Neuronal stem cell (in vitro differentiated cells): ENCODE data around the gene PPP1R2.

Source experiments
- DNase-seq: peaks from one replicate; pipeline ENCODE4 v3.0.0-alpha.2; 2013; ENCODE audit warnings: low spot score
- H2AFZ ChIP-seq: one replicate; pipeline ENCODE4 v1.6.1; 2013; ENCODE audit warnings: mild to moderate bottlenecking, low read length, inconsistent platforms
- H2AK5ac ChIP-seq: 2 replicates; pipeline ENCODE4 v1.6.1; 2013; ENCODE audit warnings: low read depth, mild to moderate bottlenecking, inconsistent platforms, low read length, moderate library complexity, mixed read lengths
- H2BK120ac ChIP-seq: 2 replicates; pipeline ENCODE4 v1.6.1; 2013; ENCODE audit warnings: low read depth, mild to moderate bottlenecking, inconsistent platforms, low read length, moderate library complexity, mixed read lengths
- H2BK12ac ChIP-seq: one replicate; pipeline ENCODE4 v1.6.1; 2013; ENCODE audit warnings: low read length, inconsistent platforms
- H2BK15ac ChIP-seq: 2 replicates; pipeline ENCODE4 v1.6.1; 2013; ENCODE audit warnings: mild to moderate bottlenecking, low read length, inconsistent platforms, mixed read lengths
- H2BK5ac ChIP-seq: one replicate; pipeline ENCODE4 v1.6.1; 2013; ENCODE audit warnings: inconsistent platforms, mild to moderate bottlenecking, low read length, moderate library complexity
- H3K14ac ChIP-seq: one replicate; pipeline ENCODE4 v1.6.1; 2013; ENCODE audit warnings: low read length, inconsistent platforms
- H3K18ac ChIP-seq: 2 replicates; pipeline ENCODE4 v1.6.1; 2013; ENCODE audit warnings: low read length, inconsistent platforms
- H3K23ac ChIP-seq: 2 replicates; pipeline ENCODE4 v1.6.1; 2013; ENCODE audit warnings: low read depth, mild to moderate bottlenecking, mixed read lengths, low read length, inconsistent platforms; ENCODE audit not compliant: poor library complexity
- H3K27ac ChIP-seq: replicated peaks from 3 replicates; pipeline ENCODE4 v1.5.1; 2013; ENCODE audit warnings: low read length, inconsistent platforms
- H3K27me3 ChIP-seq, 3 experiments: 2 replicates each; pipeline ENCODE4 v1.6.1; 2013; ENCODE audit warnings: low read length in 3 of 3, mild to moderate bottlenecking in 2 of 3, inconsistent platforms in 1 of 3, low read depth in 1 of 3, mixed read lengths in 1 of 3, moderate library complexity in 1 of 3; ENCODE audit not compliant: control insufficient read depth in 3 of 3, insufficient read depth in 3 of 3
- H3K36me3 ChIP-seq, 2 donors: replicated peaks in 1 of 2; 2 replicates each; pipeline ENCODE4 v1.6.1; 2013; ENCODE audit warnings: low read length in 2 of 2; ENCODE audit not compliant: control insufficient read depth in 2 of 2, insufficient read depth in 2 of 2
- H3K4ac ChIP-seq: 2 replicates; pipeline ENCODE4 v1.6.1; 2013; ENCODE audit warnings: inconsistent platforms, mild to moderate bottlenecking, low read length, moderate library complexity
- H3K4me1 ChIP-seq, 2 donors: 1 replicate in 1 of 2; 2 replicates in 1 of 2; pipeline ENCODE4 v1.6.1; 2013; ENCODE audit warnings: low read length in 2 of 2, low read depth in 1 of 2; ENCODE audit not compliant: control insufficient read depth in 2 of 2, insufficient read depth in 1 of 2
- H3K4me2 ChIP-seq: one replicate; pipeline ENCODE4 v1.6.1; 2013; ENCODE audit warnings: mild to moderate bottlenecking, low read length, inconsistent platforms; ENCODE audit not compliant: insufficient read depth, poor library complexity, severe bottlenecking
- H3K4me3 ChIP-seq, 2 donors: 2 replicates each; pipeline ENCODE4 v1.5.1; 2013; ENCODE audit warnings: low read length in 2 of 2, mild to moderate bottlenecking in 2 of 2, inconsistent platforms in 1 of 2, moderate library complexity in 1 of 2
- H3K79me1 ChIP-seq: one replicate; pipeline ENCODE4 v1.6.1; 2013; ENCODE audit warnings: low read depth, mild to moderate bottlenecking, inconsistent platforms, low read length, moderate library complexity
- H3K9ac ChIP-seq: one replicate; pipeline ENCODE4 v1.6.1; 2013; ENCODE audit warnings: mild to moderate bottlenecking, low read depth, low read length, inconsistent platforms; ENCODE audit not compliant: poor library complexity
- H3K9me3 ChIP-seq, 2 donors: replicated peaks in 1 of 2; 2 replicates each; pipeline versions ENCODE3 to v1.6.1; 2013; ENCODE audit warnings: low read length in 2 of 2, mild to moderate bottlenecking in 2 of 2, inconsistent platforms in 1 of 2, low read depth in 1 of 2, mixed read lengths in 1 of 2, moderate library complexity in 1 of 2; ENCODE audit not compliant: control insufficient read depth in 2 of 2, insufficient read depth in 1 of 2
- H4K8ac ChIP-seq: one replicate; pipeline ENCODE4 v1.6.1; 2013; ENCODE audit warnings: low read depth, mild to moderate bottlenecking, inconsistent platforms, low read length, moderate library complexity
- H4K91ac ChIP-seq: one replicate; pipeline ENCODE4 v1.6.1; 2013; ENCODE audit warnings: low read length, low read depth, mild to moderate bottlenecking, inconsistent platforms; ENCODE audit not compliant: poor library complexity
- WGBS, 2 donors: extraction: QIAGEN DNeasy Blood & Tissue Kit; methylation state at CpG; one replicate each; pipeline ENCODE4 v1.1.7; 2013; ENCODE audit warnings: missing lambda C conversion rate in 2 of 2, mixed read lengths in 1 of 2; ENCODE audit not compliant: insufficient read length in 2 of 2, insufficient replicate concordance in 1 of 2; ENCODE audit errors: extremely low coverage in 2 of 2; 5-methylcytosine and 5-hydroxymethylcytosine counted together

The PPP1R2 gene

DNA sequence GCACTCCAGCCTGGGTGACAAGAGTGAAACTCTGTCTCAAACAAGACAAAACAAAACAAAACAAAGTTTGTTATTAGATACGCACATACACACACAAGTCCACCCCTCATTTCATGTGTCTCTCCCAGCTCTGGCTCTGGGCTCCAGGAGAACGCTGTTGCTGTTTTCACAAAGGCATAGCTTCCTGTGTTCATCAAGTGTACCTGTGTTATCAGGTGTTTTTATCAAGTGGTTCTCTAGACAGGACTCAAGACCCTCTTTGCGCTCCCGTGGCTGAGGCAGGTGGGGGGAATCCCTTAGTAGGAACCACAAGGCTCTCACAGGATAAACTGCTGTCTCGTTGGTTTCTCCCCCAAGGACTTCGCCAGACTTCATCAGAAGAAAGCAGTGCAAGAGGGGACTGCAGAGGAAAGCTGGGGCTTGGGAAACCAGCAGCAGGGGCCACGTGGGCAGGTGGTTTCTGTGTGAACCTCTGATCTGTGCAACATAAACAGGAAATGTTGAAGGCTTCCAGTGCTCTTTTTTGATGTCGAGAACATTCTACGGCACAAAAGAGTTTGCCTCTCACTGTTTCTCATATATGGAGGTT, 6.9 kb upstream of the PPP1R2 start:
- no peak overlapping the region for H3K4ac ChIP-seq
- H3K27ac ChIP-seq = no peak overlapping the region
- H3K14ac ChIP-seq = no peak overlapping the region
- H3K4me2 ChIP-seq = no peak overlapping the region
- no peak for DNase-seq
- H2BK15ac ChIP-seq = no peak overlapping the region
- no peak overlapping the region for H3K4me3 ChIP-seq
- no peaks in the 10 kb centered on the region for H3K36me3 ChIP-seq
- H2BK12ac ChIP-seq = no peak overlapping the region
- peaks cover 2 to 7% of the 10 kb centered on the region in 2 donors for H3K4me1 ChIP-seq
- H3K9me3 ChIP-seq = no peaks in the 10 kb centered on the region
- no peak overlapping the region for H2AK5ac ChIP-seq
- peaks cover 0 to 20% (median 0%) of the 10 kb centered on the region in 3 experiments for H3K27me3 ChIP-seq
- no peak overlapping the region for H3K9ac ChIP-seq
- no peak overlapping the region for H2BK120ac ChIP-seq
- no CpG with 5 or more reads among the region's 9 CpGs for WGBS, 2 donors
- no peaks in the 10 kb centered on the region for H3K79me1 ChIP-seq
- H2BK5ac ChIP-seq = no peak overlapping the region
- H2AFZ ChIP-seq = no peak overlapping the region
- no peak overlapping the region for H3K23ac ChIP-seq
- H3K18ac ChIP-seq = no peak overlapping the region
- H4K8ac ChIP-seq = no peak overlapping the region
- H4K91ac ChIP-seq = no peak overlapping the region

DNA sequence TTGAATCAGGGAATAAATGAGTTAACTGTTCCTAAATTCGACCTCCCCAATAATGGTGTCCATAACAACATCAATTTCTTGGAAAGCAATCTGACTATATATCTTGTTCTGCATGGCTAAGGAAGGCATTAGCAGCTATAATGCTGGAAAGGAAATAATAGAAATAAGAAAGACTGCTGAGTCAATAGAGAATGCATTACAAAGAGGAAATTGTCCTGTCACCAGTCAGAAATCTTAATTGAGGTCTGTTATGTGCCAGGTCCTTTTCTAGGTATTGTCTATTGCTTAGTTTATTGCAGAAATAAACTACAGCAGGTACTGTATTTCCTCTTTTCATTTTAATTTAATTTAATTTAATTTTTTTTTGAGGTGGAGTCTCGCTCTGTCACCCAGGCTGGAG, 5.9 kb upstream of the PPP1R2 start:
- Histone ChIP-seq H4K8ac (no peak overlapping the region), H3K27ac (no peak overlapping the region), H3K4me1 (peaks cover 2 to 10% of the 10 kb centered on the region in 2 donors), H2BK12ac (no peak overlapping the region), H3K4me2 (no peak overlapping the region), H2BK120ac (no peak overlapping the region), H3K14ac (no peak overlapping the region), H2BK5ac (no peak overlapping the region), H3K9ac (no peak overlapping the region), H3K36me3 (no peaks in the 10 kb centered on the region), H3K18ac (no peak overlapping the region), H4K91ac (no peak overlapping the region), H3K9me3 (no peaks in the 10 kb centered on the region), H3K23ac (no peak overlapping the region), H3K4me3 (no peak overlapping the region), H3K4ac (no peak overlapping the region), H2BK15ac (no peak overlapping the region), H3K79me1 (no peaks in the 10 kb centered on the region), H2AK5ac (no peak overlapping the region), H3K27me3 (peaks cover 0 to 30% (median 6%) of the 10 kb centered on the region in 3 experiments), H2AFZ (no peak overlapping the region)
- no peak for DNase-seq
- WGBS, 2 donors = no CpG with 5 or more reads among the region's 2 CpGs

DNA sequence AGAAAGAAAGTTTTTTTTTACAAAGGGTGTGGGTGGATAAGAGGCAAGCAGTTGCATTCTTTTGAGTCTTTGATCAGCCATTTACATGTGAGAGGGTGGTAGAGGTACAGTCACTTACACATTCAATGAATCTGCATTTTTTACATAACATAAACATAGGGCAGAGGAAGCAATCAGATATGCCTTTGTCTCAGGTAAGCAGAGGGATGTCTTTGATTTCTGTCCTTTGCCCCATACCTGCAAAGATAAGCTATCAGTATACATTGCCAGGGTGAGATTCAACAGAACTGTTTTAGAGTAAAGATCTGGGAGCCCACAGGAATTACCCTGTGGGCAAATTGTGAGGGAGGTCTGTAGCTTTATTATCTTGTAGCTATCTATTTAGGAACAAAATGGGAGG, 5.4 kb upstream of the PPP1R2 start:
- Histone ChIP-seq H2AK5ac (no peak overlapping the region), H3K14ac (no peak overlapping the region), H4K8ac (no peak overlapping the region), H3K23ac (no peak overlapping the region), H3K36me3 (no peaks in the 10 kb centered on the region), H3K9me3 (no peaks in the 10 kb centered on the region), H2BK120ac (no peak overlapping the region), H3K4me1 (peaks cover 4 to 11% of the 10 kb centered on the region in 2 donors), H3K27me3 (peaks cover 0 to 30% (median 11%) of the 10 kb centered on the region in 3 experiments), H3K9ac (no peak overlapping the region), H2BK15ac (no peak overlapping the region), H3K4me2 (no peak overlapping the region), H3K4ac (no peak overlapping the region), H3K18ac (no peak overlapping the region), H2BK5ac (no peak overlapping the region), H4K91ac (no peak overlapping the region), H3K4me3 (no peak overlapping the region), H3K27ac (no peak overlapping the region), H3K79me1 (no peaks in the 10 kb centered on the region), H2BK12ac (no peak overlapping the region), H2AFZ (no peak overlapping the region)
- DNase-seq = no peak

GRCh38 chr3:195548006-195548405, 4.9 kb upstream of the PPP1R2 start:
- Histone ChIP-seq H3K9me3 (no peaks in the 10 kb centered on the region), H3K27ac (no peak overlapping the region), H2AFZ (no peak overlapping the region), H3K4me1 (peaks cover 4 to 11% of the 10 kb centered on the region in 2 donors), H2AK5ac (no peak overlapping the region), H4K8ac (no peak overlapping the region), H3K4ac (no peak overlapping the region), H3K14ac (no peak overlapping the region), H4K91ac (no peak overlapping the region), H3K9ac (no peak overlapping the region), H3K36me3 (no peaks in the 10 kb centered on the region), H3K4me3 (no peak overlapping the region), H3K79me1 (no peaks in the 10 kb centered on the region), H3K23ac (no peak overlapping the region), H2BK120ac (no peak overlapping the region), H2BK5ac (no peak overlapping the region), H3K4me2 (no peak overlapping the region), H3K27me3 (peaks cover 0 to 30% (median 12%) of the 10 kb centered on the region in 3 experiments), H2BK12ac (no peak overlapping the region), H2BK15ac (no peak overlapping the region), H3K18ac (no peak overlapping the region)
- WGBS, 2 donors = no CpG with 5 or more reads among the region's 8 CpGs
- no peak for DNase-seq
